ENCODE measurements around the gene SDR42E2.

SDR42E2 gene

DNA sequence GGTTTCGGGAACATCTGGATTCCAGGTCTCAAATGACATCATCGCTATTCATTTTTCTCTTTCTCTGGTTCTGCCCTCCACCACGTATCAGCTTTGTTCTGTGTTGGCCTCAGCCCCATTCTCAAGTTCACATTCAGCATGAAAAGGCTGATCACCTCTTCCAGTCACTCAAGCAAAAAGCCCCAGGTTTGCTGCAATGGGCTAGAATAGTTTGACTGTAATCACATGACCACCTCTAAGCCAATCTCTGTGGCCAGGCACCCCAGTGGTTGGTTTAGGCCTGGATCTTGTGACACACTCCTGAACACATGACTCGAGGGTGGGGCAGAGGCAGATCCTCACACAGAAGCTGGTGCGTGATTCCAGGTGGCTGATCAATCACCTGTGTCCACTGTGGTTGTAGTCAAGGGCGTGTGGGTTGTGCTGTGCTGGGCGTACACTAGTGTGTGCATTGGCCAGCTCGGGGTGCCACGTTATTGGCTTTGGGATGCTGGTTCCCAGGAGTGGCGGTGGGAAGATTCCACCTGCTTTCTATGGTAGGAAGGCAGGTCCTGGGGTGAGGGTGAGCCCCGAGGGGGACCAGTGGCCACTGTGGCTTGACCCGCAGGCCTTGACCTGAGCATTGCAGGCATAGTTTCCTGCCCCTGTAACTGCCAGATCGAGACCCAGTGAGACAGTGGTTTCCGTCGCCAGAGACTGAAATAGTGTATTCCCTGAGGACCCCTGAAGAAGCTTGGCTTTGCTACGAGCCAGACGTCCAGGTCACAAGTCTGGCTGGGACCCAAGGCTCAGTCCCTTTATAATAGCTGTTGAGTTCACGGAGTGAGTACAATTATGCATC is 55.8 kb downstream of the SDR42E2 start:
- Histone ChIP-seq H3K36me3 (replicated peaks; ENCODE audit: low read depth, low read length) (peaks cover 49% of the 10 kb centered on the region), H2AFZ (ENCODE audit: low read depth, low read length) (no peak overlapping the region), H3K4me3 (ENCODE audit: low read length) (no peak overlapping the region), H3K27ac (ENCODE audit: low read length) (no peak overlapping the region), H3K9ac (ENCODE audit: low read length) (no peak overlapping the region), H3K79me2 (ENCODE audit: low read length) (peaks cover 100% of the 10 kb centered on the region), H3K9me3 (ENCODE audit: insufficient read depth, low read length) (no peaks in the 10 kb centered on the region), H3K4me1 (ENCODE audit: low read length) (no peaks in the 10 kb centered on the region), H3K4me2 (ENCODE audit: low read length) (no peak overlapping the region), H4K20me1 (ENCODE audit: insufficient read depth, low read length) (peaks cover 75% of the 10 kb centered on the region), H3K27me3 (ENCODE audit: low read depth, low read length) (no peaks in the 10 kb centered on the region)
- TF ChIP-seq EZH2phosphoT487 (IDR thresholded peaks at IDR 0.05; ENCODE audit: low read depth): no peak
- TF ChIP-seq, protein P1, sequence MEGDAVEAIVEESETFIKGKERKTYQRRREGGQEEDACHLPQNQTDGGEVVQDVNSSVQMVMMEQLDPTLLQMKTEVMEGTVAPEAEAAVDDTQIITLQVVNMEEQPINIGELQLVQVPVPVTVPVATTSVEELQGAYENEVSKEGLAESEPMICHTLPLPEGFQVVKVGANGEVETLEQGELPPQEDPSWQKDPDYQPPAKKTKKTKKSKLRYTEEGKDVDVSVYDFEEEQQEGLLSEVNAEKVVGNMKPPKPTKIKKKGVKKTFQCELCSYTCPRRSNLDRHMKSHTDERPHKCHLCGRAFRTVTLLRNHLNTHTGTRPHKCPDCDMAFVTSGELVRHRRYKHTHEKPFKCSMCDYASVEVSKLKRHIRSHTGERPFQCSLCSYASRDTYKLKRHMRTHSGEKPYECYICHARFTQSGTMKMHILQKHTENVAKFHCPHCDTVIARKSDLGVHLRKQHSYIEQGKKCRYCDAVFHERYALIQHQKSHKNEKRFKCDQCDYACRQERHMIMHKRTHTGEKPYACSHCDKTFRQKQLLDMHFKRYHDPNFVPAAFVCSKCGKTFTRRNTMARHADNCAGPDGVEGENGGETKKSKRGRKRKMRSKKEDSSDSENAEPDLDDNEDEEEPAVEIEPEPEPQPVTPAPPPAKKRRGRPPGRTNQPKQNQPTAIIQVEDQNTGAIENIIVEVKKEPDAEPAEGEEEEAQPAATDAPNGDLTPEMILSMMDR (IDR thresholded peaks at IDR 0.05; ENCODE audit: low read depth, low read length): no peak

GRCh38 chr16:22219389-22220068 is 57.2 kb downstream of the SDR42E2 start:
- Histone ChIP-seq H3K4me3 (ENCODE audit: low read length) (no peak overlapping the region), H3K4me1 (ENCODE audit: low read length) (no peaks in the 10 kb centered on the region), H3K27ac (ENCODE audit: low read length) (no peak overlapping the region), H3K4me2 (ENCODE audit: low read length) (no peak overlapping the region), H3K36me3 (replicated peaks; ENCODE audit: low read depth, low read length) (peaks cover 40% of the 10 kb centered on the region), H3K27me3 (ENCODE audit: low read depth, low read length) (no peaks in the 10 kb centered on the region), H3K9ac (ENCODE audit: low read length) (no peak overlapping the region), H3K9me3 (ENCODE audit: insufficient read depth, low read length) (no peaks in the 10 kb centered on the region), H2AFZ (ENCODE audit: low read depth, low read length) (no peak overlapping the region), H4K20me1 (ENCODE audit: insufficient read depth, low read length) (peaks cover 70% of the 10 kb centered on the region), H3K79me2 (ENCODE audit: low read length) (peaks cover 100% of the 10 kb centered on the region)
- TF ChIP-seq, protein P1 (IDR thresholded peaks at IDR 0.05; ENCODE audit: low read depth, low read length): no peak
- TF ChIP-seq EZH2phosphoT487 (IDR thresholded peaks at IDR 0.05; ENCODE audit: low read depth): no peak

- Histone ChIP-seq H3K36me3 (replicated peaks; ENCODE audit: low read depth, low read length) (peaks cover 38% of the 10 kb centered on the region), H3K4me3 (ENCODE audit: low read length) (no peak overlapping the region), H3K4me1 (ENCODE audit: low read length) (no peaks in the 10 kb centered on the region), H3K9ac (ENCODE audit: low read length) (no peak overlapping the region), H3K27me3 (ENCODE audit: low read depth, low read length) (no peaks in the 10 kb centered on the region), H3K27ac (ENCODE audit: low read length) (no peak overlapping the region), H3K79me2 (ENCODE audit: low read length) (peaks cover 100% of the 10 kb centered on the region), H4K20me1 (ENCODE audit: insufficient read depth, low read length) (peaks cover 68% of the 10 kb centered on the region), H2AFZ (ENCODE audit: low read depth, low read length) (no peak overlapping the region), H3K9me3 (ENCODE audit: insufficient read depth, low read length) (no peaks in the 10 kb centered on the region), H3K4me2 (ENCODE audit: low read length) (no peak overlapping the region)
- TF ChIP-seq, protein P1 (IDR thresholded peaks at IDR 0.05; ENCODE audit: low read depth, low read length): no peak
- no peak for TF ChIP-seq EZH2phosphoT487 (IDR thresholded peaks at IDR 0.05; ENCODE audit: low read depth)
Observed at GRCh38 chr16:22220069-22220440, 57.7 kb downstream of the SDR42E2 start.

- TF ChIP-seq EZH2phosphoT487 (IDR thresholded peaks at IDR 0.05; ENCODE audit: low read depth): no peak
- TF ChIP-seq, protein P1 (IDR thresholded peaks at IDR 0.05; ENCODE audit: low read depth, low read length): no peak
- Histone ChIP-seq H3K4me3 (ENCODE audit: low read length) (no peak overlapping the region), H2AFZ (ENCODE audit: low read depth, low read length) (no peak overlapping the region), H3K27me3 (ENCODE audit: low read depth, low read length) (no peaks in the 10 kb centered on the region), H3K9ac (ENCODE audit: low read length) (no peak overlapping the region), H3K27ac (ENCODE audit: low read length) (no peak overlapping the region), H3K9me3 (ENCODE audit: insufficient read depth, low read length) (no peaks in the 10 kb centered on the region), H4K20me1 (ENCODE audit: insufficient read depth, low read length) (peaks cover 69% of the 10 kb centered on the region), H3K79me2 (ENCODE audit: low read length) (peaks cover 100% of the 10 kb centered on the region), H3K36me3 (replicated peaks; ENCODE audit: low read depth, low read length) (peaks cover 38% of the 10 kb centered on the region), H3K4me2 (ENCODE audit: low read length) (no peak overlapping the region), H3K4me1 (ENCODE audit: low read length) (no peaks in the 10 kb centered on the region)
Observed at GRCh38 chr16:22220714-22221113, 58.4 kb downstream of the SDR42E2 start.
